ENCODE measurements around the gene RILPL1. TPM values are rescaled to one million over a fixed set of nuclear protein-coding genes. Genes with fewer than 3 reads are reported as not detected.
"Not testable (repeated sequence)": the region's sequence is repeated elsewhere in the genome, so short reads cannot be mapped to it uniquely, and the experiment has no call there.

The RILPL1 gene
- total RNA-seq, 1 donor from 2014 or later, result 1.5 TPM

DNA sequence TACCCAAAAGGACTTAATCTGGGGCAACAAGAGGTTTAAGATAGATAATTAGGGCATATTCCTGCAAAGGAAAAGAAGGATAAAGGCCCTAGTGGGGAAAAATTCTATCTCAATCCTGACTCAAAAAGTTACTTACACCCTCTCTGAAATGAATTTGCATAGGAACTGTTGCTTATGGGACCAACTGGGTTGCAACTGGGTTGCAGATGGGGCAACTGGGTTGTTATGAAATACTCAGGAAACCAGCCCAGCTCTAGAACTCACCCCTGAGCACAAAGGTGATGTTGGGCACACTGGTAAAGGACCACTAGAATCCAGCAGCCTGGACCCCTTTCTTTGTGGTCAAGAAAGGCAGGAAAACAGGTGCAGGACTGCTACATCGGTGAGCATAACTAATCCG is 17.2 kb upstream of the RILPL1 start:
- intact Hi-C loops (cut with DNase I), result no loop called here
- H3K9me3 ChIP-seq, result no peaks in the 10 kb centered on the region

DNA sequence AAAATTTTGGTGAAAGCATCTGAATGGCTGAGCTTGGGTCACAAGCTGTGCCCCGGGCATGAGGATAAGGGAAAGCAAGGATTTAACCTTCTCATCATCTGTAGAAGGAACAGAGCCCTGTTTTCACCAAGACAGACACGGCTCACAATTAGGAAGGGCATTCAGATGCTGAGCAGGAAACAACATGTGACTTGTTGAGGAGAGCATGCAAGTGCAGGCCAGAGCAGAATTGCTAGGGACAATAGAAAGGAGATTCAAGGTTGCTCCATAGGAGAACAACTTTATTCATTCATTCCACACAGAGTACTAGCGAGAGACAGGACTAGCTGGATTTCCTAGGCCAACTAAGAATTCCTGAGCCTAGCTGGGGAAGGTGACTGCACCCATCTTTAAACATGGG is 14.6 kb upstream of the RILPL1 start:
- intact Hi-C loops (cut with DNase I), result no loop called here
- Histone ChIP-seq H3K27ac (no peak overlapping the region), H3K27me3 (no peaks in the 10 kb centered on the region), H3K4me3 (no peak overlapping the region), H3K9me3 (no peaks in the 10 kb centered on the region), H3K36me3 (no peaks in the 10 kb centered on the region), H3K4me1 (no peaks in the 10 kb centered on the region)
- no peak for DNase-seq (ENCODE audit: low spot score in 2 of 2)
- TF ChIP-seq, protein P1, sequence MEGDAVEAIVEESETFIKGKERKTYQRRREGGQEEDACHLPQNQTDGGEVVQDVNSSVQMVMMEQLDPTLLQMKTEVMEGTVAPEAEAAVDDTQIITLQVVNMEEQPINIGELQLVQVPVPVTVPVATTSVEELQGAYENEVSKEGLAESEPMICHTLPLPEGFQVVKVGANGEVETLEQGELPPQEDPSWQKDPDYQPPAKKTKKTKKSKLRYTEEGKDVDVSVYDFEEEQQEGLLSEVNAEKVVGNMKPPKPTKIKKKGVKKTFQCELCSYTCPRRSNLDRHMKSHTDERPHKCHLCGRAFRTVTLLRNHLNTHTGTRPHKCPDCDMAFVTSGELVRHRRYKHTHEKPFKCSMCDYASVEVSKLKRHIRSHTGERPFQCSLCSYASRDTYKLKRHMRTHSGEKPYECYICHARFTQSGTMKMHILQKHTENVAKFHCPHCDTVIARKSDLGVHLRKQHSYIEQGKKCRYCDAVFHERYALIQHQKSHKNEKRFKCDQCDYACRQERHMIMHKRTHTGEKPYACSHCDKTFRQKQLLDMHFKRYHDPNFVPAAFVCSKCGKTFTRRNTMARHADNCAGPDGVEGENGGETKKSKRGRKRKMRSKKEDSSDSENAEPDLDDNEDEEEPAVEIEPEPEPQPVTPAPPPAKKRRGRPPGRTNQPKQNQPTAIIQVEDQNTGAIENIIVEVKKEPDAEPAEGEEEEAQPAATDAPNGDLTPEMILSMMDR (IDR thresholded peaks at IDR 0.05), result no peak

More for the DNA sequence above, 17.2 kb upstream of the RILPL1 start:
- no peaks in the 10 kb centered on the region for H3K4me1 ChIP-seq
- DNase-seq (ENCODE audit: low spot score in 2 of 2), result no peak
- no peaks in the 10 kb centered on the region for H3K27me3 ChIP-seq
- H3K27ac ChIP-seq, result no peak overlapping the region
- H3K4me3 ChIP-seq, result no peak overlapping the region
- H3K36me3 ChIP-seq, result no peaks in the 10 kb centered on the region
- TF ChIP-seq, protein P1 (IDR thresholded peaks at IDR 0.05), result no peak

DNA sequence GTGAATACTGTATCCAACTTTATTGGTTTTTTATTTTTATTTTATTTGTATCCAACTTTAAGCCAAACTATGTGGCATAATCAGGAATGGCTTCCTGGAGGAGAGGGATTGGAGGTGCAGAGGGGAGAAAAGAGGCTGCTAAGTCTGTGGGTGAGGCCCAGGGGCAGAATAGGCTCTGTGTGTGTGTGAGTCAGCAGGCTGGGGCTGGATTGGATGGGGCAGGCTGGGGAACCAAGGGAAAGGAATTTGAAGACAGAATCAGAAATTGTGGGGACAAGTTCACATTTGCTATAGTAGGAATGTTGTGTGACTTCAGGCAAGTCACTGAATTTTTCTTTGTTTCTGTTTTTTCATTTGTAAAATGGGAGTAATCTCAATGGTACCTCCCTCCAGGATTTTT is 12.8 kb upstream of the RILPL1 start:
- TF ChIP-seq, protein P1 (IDR thresholded peaks at IDR 0.05), result no peak
- Histone ChIP-seq H3K27me3 (no peaks in the 10 kb centered on the region), H3K36me3 (no peaks in the 10 kb centered on the region), H3K27ac (no peak overlapping the region), H3K4me3 (no peak overlapping the region), H3K9me3 (no peaks in the 10 kb centered on the region), H3K4me1 (no peaks in the 10 kb centered on the region)
- intact Hi-C loops (cut with DNase I), result no loop called here
- no peak for DNase-seq (ENCODE audit: low spot score in 2 of 2)

DNA sequence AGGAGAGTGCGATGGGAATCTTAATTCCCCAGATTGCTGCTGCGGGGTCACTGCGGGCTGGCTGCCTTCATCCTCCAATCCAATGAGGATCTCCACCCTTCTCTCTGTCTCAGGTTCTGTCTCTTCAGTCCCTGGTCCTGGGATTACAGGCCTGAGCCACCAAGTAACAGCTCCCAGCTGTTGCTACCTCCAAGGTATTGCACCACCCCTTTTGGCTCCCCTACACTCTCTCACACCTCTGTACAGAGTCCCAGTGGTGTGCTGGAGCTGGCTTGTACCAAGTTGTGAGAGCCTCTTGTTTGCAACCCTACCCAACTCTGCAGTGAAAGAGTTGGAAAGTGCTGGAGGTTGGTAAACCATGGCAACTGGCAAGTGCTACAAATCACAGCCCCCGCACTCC is 10.0 kb upstream of the RILPL1 start:
- H3K9me3 ChIP-seq, result no peaks in the 10 kb centered on the region
- no peaks in the 10 kb centered on the region for H3K27me3 ChIP-seq
- no peaks in the 10 kb centered on the region for H3K4me1 ChIP-seq
- TF ChIP-seq, protein P1 (IDR thresholded peaks at IDR 0.05), result no peak
- H3K4me3 ChIP-seq, result no peak overlapping the region
- H3K36me3 ChIP-seq, result no peaks in the 10 kb centered on the region
- H3K27ac ChIP-seq, result no peak overlapping the region
- DNase-seq (ENCODE audit: low spot score in 2 of 2), result no peak
- intact Hi-C loops (cut with DNase I), result no loop called here

DNA sequence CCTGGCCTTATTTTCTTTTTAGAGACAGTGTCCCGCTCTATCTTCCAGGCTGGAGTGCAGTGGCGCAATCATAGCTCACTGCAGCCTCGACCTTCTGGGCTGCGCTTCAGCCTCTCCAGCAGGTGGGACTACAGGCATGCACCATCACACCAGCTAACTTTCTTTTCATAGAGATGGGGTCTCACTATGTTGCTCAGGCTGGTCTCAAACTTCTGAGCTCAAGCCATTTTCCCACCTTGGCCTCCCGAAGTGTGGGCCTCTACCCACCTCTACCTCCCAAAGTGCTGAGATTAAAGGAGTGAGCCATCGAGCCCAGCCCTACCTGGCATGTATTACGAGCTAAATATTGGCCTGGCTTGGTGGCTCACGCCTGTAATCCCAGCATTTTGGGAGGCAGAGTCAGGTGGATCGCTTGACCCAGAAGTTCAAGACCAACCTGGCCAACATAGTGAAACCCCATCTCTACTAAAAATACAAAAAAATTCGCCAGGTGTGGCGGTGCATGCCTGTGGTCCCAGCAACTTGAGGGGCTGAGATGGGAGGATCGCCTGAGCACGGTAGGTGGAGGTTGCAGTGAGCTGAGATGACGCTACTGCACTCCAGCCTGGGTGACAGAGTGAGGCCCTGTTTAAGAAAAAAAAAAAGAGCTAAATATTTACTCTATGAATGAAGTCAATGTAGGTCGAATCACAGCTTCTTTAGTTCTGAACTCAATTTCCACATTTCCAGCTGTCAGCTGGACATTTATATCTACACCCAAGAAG is 7.6 kb upstream of the RILPL1 start:
- no peaks in the 10 kb centered on the region for H3K9me3 ChIP-seq
- H3K36me3 ChIP-seq, result no peaks in the 10 kb centered on the region
- no peak overlapping the region for H3K4me3 ChIP-seq
- DNase-seq (ENCODE audit: low spot score in 2 of 2), result no peak
- no peaks in the 10 kb centered on the region for H3K4me1 ChIP-seq
- H3K27me3 ChIP-seq, result no peaks in the 10 kb centered on the region
- H3K27ac ChIP-seq, result no peak overlapping the region
- TF ChIP-seq, protein P1 (IDR thresholded peaks at IDR 0.05), result no peak
- intact Hi-C loops (cut with DNase I), result no loop called here

DNA sequence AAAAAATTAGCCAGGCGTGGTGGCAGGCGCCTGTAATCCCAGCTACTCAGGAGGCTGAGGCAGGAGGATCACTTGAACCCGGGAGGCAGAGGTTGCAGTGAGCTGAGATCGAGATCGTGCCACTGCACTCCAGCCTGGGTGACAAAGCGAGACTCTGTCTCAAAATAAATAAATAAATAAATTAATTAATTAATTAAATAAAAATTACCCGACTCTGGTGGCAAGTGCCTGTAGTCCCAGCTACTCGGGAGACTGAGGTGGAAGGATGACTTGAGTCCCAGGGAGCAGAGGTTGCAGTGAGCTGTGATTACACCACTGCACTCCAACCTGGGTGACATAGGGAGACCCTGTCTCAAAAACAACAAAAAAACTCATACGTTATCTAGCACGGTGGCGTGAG is 2.4 kb upstream of the RILPL1 start:
- intact Hi-C loops (cut with DNase I), result loop anchor here (2.0 kb wide), 1 partner anchor 137 kb away; no protein-coding TSS in a partner anchor
- H3K4me3 ChIP-seq; H3K27ac ChIP-seq; H3K36me3 ChIP-seq; H3K9me3 ChIP-seq; H3K27me3 ChIP-seq; DNase-seq (ENCODE audit: low spot score in 2 of 2): not testable (repeated sequence)
- peaks cover 0 to 17% of the 10 kb centered on the region in 2 donors for H3K4me1 ChIP-seq
